Heart right ventricle (tissue), 16 donors: ENCODE results near the gene SEPTIN3. TPM values are rescaled to one million over a fixed set of nuclear protein-coding genes. Genes with fewer than 3 reads are reported as not detected.

Experiments used
- ATAC-seq, 8 donors: fragments of 200-7000 bp; cut with Tn5 transposase; one replicate each; pipeline ENCODE4 v1.9.1; 2020; ENCODE audit warnings: mild to moderate bottlenecking in 8 of 8, moderate library complexity in 8 of 8, moderate number of reproducible peaks in 1 of 8
- DNase-seq, 2 donors: peaks; one replicate each; pipeline ENCODE4 v3.0.0-alpha.2; 2020
- H3K27ac ChIP-seq, 10 donors: fragments of 200-600 bp; sonication (generic) in 2 of 10; one replicate each; pipeline versions ENCODE4 v1.5.0 to v1.8.0; 2020 to 2022; ENCODE audit warnings: mild to moderate bottlenecking in 3 of 10
- H3K27me3 ChIP-seq, 7 donors: fragments of 200-600 bp; one replicate each; pipeline ENCODE4 v1.8.0; 2021 to 2022; ENCODE audit warnings: mild to moderate bottlenecking in 2 of 7
- H3K36me3 ChIP-seq, 9 donors: fragments of 200-600 bp; sonication (generic) in 1 of 9; one replicate each; pipeline versions ENCODE4 v1.5.0 to v1.8.0; 2020 to 2022; ENCODE audit warnings: mild to moderate bottlenecking in 2 of 9
- H3K4me1 ChIP-seq, 9 donors: fragments of 200-600 bp; sonication (generic) in 1 of 9; one replicate each; pipeline versions ENCODE4 v1.5.0 to v1.8.0; 2020 to 2022; ENCODE audit warnings: mild to moderate bottlenecking in 4 of 9
- H3K4me3 ChIP-seq, 10 donors: fragments of 200-600 bp; sonication (generic) in 2 of 10; one replicate each; pipeline versions ENCODE4 v1.5.0 to v1.8.0; 2020 to 2022; ENCODE audit warnings: mild to moderate bottlenecking in 7 of 10, moderate library complexity in 2 of 10
- H3K9me3 ChIP-seq, 11 donors: fragments of 200-600 bp in 10 of 11; sonication (generic) in 2 of 11; one replicate each; pipeline versions ENCODE4 v1.5.0 to v1.8.0; 2013 to 2022; ENCODE audit warnings: mild to moderate bottlenecking in 2 of 11, control low read depth in 1 of 11, moderate library complexity in 1 of 11
- CTCF ChIP-seq, 9 donors: fragments of 200-600 bp; sonication (generic) in 2 of 9; IDR thresholded peaks; one replicate each; pipeline versions ENCODE4 v1.5.0 to v1.8.0; 2021 to 2022; ENCODE audit warnings: antibody characterized with exemption in 9 of 9, mild to moderate bottlenecking in 5 of 9, moderate library complexity in 1 of 9
- WGBS, 2 donors: extraction: QIAGEN DNeasy Blood & Tissue Kit; methylation state at CpG; one replicate each; pipeline ENCODE4 v1.1.7; 2013; ENCODE audit warnings: inconsistent platforms in 1 of 2; 5-methylcytosine and 5-hydroxymethylcytosine counted together
- intact Hi-C, 10 donors: fragments of 100-400 bp; cut with DNase I; formaldehyde crosslinking; loops; one replicate each; pipeline versions ENCODE4 v1.11.1 to v1.14.2; 2022
- polyA plus RNA-seq, 2 donors: library from polyadenylated mRNA; stranded (reverse); fragments of 200-250 nt; gene quantifications; one replicate each; pipeline ENCODE4 v1.2.3, GENCODE V29; 2013
- total RNA-seq, 10 donors: library from RNA; stranded (reverse); fragmentation: NEBNext Ultra II Directional in 3 of 10; extraction: Animal tissue kit (Norgen Biotek cat#: 25700) in 3 of 10; gene quantifications; one replicate each; pipeline versions ENCODE4 v1.2.1 to v1.2.4, GENCODE V29; 2021 to 2023
- donor health status: Arrhythmogenic right ventricular cardiomyopathy.
- donor health status: ischemic (EF 13 %, LVEDD 7.1; RV severe dilation, severe dysfunction).
- donor health status: healthy with polysubstance abuse.
- donor health status: DM: no; HTN: yes; CAD: no.
- donor health status: DM: no; HTN: no; CAD: no.
- donor health status: ischemic (EF 25% LVEDD 6.9; RV normal size, moderate dysfunction).
- donor health status: ischemic (EF 25% LVEDD 5.7; RV mildly dilated, moderate dysfunction).
- donor health status: healthy.
- donor health status: DM: yes; HTN: yes; CAD: no.
- donor health status: Ischemic cardiomyopathy.
- donor health status: ischemic (EF 35%, LVEDD 5.7; RV mildly dilated, moderate dysfunction).
- donor health status: nonischemic (EF 11% LVEDD 7.7; RV severe dilation, severe dysfunction).
- donor health status: DM: yes; HTN: yes; CAD: no.
- donor health status: PGD.
- donor health status: ischemic (EF 29% LVEDD 5.4; RV normal size, mild dysfunction).
- donor health status: nonischemic (EF 23%, LVEDD 6.1; RV moderate dilation, normal function).

Gene SEPTIN3
- total and polyA plus RNA-seq, 12 donors, result 0.03 to 0.44 (median 0.10) TPM; not detected in 6

GRCh38 chr22:41928593-41929417 lies 40.4 kb upstream of the SEPTIN3 start:
- Histone ChIP-seq H3K27ac (no peak overlapping the region), H3K4me1 (peaks cover 0 to 10% (median 4%) of the 10 kb centered on the region in 9 donors), H3K36me3 (no peaks in the 10 kb centered on the region), H3K4me3 (no peak overlapping the region), H3K9me3 (no peaks in the 10 kb centered on the region), H3K27me3 (peaks cover 7 to 36% (median 19%) of the 10 kb centered on the region in 7 donors)
- ATAC-seq (peak in 1 of 8 donors; percentile 3), DNase-seq (no peak)
- WGBS, 2 donors, result 76 to 87% methylated on average over 14 of the region's 14 CpGs
- intact Hi-C loops, result no loop called here
- TF ChIP-seq CTCF (IDR thresholded peaks at IDR 0.05), result no peak

- no peak for DNase-seq
- H3K4me3 ChIP-seq, result no peak overlapping the region
- no peaks in the 10 kb centered on the region for H3K36me3 ChIP-seq
- peaks cover 0 to 10% (median 4%) of the 10 kb centered on the region in 9 donors for H3K4me1 ChIP-seq
- H3K9me3 ChIP-seq, result no peaks in the 10 kb centered on the region
- TF ChIP-seq CTCF (IDR thresholded peaks at IDR 0.05), result no peak
- no peak for ATAC-seq
- H3K27me3 ChIP-seq, result peaks cover 7 to 34% (median 19%) of the 10 kb centered on the region in 7 donors
- 79 to 82% methylated on average over 8 of the region's 8 CpGs for WGBS, 2 donors
- intact Hi-C loops, result no loop called here
- H3K27ac ChIP-seq, result no peak overlapping the region
Measured at GRCh38 chr22:41929418-41929810, 39.8 kb upstream of the SEPTIN3 start.

GRCh38 chr22:41931701-41932269 lies 37.5 kb upstream of the SEPTIN3 start:
- intact Hi-C loops, result no loop called here
- no peak overlapping the region for H3K27ac ChIP-seq
- no peaks in the 10 kb centered on the region for H3K9me3 ChIP-seq
- H3K36me3 ChIP-seq, result no peaks in the 10 kb centered on the region
- no peak for TF ChIP-seq CTCF (IDR thresholded peaks at IDR 0.05)
- H3K4me3 ChIP-seq, result no peak overlapping the region
- peaks cover 0 to 12% (median under 1%) of the 10 kb centered on the region in 7 donors for H3K27me3 ChIP-seq
- no peak for DNase-seq
- ATAC-seq, result no peak
- H3K4me1 ChIP-seq, result peaks cover 0 to 13% (median 0%) of the 10 kb centered on the region in 9 donors
- WGBS, 2 donors, result 86 to 90% methylated on average over 10 of the region's 10 CpGs

- H3K27ac ChIP-seq, result no peak overlapping the region
- no peak for TF ChIP-seq CTCF (IDR thresholded peaks at IDR 0.05)
- no peaks in the 10 kb centered on the region for H3K9me3 ChIP-seq
- H3K36me3 ChIP-seq, result no peaks in the 10 kb centered on the region
- no peak overlapping the region for H3K4me3 ChIP-seq
- peaks cover 0 to 6% (median 0%) of the 10 kb centered on the region in 7 donors for H3K27me3 ChIP-seq
- ATAC-seq (no peak), DNase-seq (no peak)
- WGBS, 2 donors, result 96 to 97% methylated on average over 12 of the region's 12 CpGs
- intact Hi-C loops, result no loop called here
- H3K4me1 ChIP-seq, result peaks cover 0 to 13% (median 0%) of the 10 kb centered on the region in 9 donors
Measured at GRCh38 chr22:41932353-41932752, 36.9 kb upstream of the SEPTIN3 start.
